ENCODE results near the gene COPS3. TPM values are rescaled to one million over a fixed set of nuclear protein-coding genes. Genes with fewer than 3 reads are reported as not detected.

COPS3 gene
- total and polyA plus RNA-seq, 9 of the 15 experiments (the other 6 are each of a cell fraction or from before 2014, with no cell fraction given) = 92.4 to 295 (median 167) TPM

DNA sequence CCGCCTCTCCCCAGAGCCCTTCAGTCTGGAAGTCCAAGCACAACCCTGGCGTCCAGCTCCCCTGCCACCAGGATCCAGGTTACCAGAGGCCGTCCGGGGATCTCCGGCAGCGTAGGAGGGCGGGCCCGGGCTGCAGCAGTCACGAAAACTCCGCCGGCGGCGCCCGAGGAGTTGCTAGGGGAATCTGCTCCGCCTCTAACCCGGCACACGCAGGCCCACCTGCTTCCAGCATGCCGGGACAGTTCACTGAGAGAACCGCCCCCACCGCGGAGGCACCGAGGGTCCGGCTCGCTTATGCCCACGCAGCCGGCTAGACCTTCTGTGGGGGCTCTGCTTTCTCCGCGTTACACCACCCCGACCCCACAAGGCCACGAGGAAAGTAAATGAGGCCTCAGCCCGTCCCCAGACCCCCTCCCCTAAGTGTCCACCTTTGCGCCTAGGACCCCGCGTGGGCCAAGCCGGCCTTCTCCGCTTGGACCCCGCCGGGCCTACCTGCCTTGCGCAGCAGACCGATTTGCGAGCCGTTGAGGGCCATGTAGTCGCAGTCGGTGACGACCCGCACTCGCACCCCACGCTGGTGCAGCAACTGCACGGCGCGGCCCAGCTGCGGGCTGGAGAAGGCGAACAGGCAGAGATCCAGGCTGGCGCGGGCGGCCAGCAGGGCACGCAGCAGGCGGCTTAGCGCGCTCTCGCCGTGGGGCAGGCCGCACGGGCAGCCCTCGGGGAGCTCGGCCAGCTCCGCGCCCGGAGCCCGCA is 75.5 kb downstream of the COPS3 start (continued):
- TF ChIP-seq KDM2B (CRISPR knock-in tag; IDR thresholded peaks at IDR 0.05) = no peak
- TF ChIP-seq, protein P1, sequence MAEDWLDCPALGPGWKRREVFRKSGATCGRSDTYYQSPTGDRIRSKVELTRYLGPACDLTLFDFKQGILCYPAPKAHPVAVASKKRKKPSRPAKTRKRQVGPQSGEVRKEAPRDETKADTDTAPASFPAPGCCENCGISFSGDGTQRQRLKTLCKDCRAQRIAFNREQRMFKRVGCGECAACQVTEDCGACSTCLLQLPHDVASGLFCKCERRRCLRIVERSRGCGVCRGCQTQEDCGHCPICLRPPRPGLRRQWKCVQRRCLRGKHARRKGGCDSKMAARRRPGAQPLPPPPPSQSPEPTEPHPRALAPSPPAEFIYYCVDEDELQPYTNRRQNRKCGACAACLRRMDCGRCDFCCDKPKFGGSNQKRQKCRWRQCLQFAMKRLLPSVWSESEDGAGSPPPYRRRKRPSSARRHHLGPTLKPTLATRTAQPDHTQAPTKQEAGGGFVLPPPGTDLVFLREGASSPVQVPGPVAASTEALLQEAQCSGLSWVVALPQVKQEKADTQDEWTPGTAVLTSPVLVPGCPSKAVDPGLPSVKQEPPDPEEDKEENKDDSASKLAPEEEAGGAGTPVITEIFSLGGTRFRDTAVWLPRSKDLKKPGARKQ (CRISPR knock-in tag; IDR thresholded peaks at IDR 0.05) = no peak
- TF ChIP-seq ZNF282 (CRISPR knock-in tag; IDR thresholded peaks at IDR 0.05) = no peak
- TF ChIP-seq, protein P2, sequence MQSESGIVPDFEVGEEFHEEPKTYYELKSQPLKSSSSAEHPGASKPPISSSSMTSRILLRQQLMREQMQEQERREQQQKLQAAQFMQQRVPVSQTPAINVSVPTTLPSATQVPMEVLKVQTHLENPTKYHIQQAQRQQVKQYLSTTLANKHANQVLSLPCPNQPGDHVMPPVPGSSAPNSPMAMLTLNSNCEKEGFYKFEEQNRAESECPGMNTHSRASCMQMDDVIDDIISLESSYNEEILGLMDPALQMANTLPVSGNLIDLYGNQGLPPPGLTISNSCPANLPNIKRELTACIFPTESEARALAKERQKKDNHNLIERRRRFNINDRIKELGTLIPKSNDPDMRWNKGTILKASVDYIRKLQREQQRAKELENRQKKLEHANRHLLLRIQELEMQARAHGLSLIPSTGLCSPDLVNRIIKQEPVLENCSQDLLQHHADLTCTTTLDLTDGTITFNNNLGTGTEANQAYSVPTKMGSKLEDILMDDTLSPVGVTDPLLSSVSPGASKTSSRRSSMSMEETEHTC (IDR thresholded peaks at IDR 0.05) = no peak
- TF ChIP-seq, protein P3, sequence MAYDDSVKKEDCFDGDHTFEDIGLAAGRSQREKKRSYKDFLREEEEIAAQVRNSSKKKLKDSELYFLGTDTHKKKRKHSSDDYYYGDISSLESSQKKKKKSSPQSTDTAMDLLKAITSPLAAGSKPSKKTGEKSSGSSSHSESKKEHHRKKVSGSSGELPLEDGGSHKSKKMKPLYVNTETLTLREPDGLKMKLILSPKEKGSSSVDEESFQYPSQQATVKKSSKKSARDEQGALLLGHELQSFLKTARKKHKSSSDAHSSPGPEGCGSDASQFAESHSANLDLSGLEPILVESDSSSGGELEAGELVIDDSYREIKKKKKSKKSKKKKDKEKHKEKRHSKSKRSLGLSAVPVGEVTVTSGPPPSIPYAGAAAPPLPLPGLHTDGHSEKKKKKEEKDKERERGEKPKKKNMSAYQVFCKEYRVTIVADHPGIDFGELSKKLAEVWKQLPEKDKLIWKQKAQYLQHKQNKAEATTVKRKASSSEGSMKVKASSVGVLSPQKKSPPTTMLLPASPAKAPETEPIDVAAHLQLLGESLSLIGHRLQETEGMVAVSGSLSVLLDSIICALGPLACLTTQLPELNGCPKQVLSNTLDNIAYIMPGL (CRISPR knock-in tag; IDR thresholded peaks at IDR 0.05) = no peak
- no peak; the same call in 1 of the 2 replicates for TF ChIP-seq RBFOX2 (IDR thresholded peaks at IDR 0.05; ENCODE audit: low read depth, low read length)
- TF ChIP-seq SRSF9 (IDR thresholded peaks at IDR 0.05; ENCODE audit: borderline replicate concordance, low read depth, low read length) = no peak
- no peak for TF ChIP-seq FOS (IDR thresholded peaks at IDR 0.05; ENCODE audit: extremely low read depth, insufficient read length)
- TF ChIP-seq STAT5A (IDR thresholded peaks at IDR 0.05; ENCODE audit: borderline replicate concordance, low read length) = no peak
- no peak for TF ChIP-seq HCFC1 (IDR thresholded peaks at IDR 0.05; ENCODE audit: low read depth, low read length)
- no peak for TF ChIP-seq POLR2AphosphoS2 (IDR thresholded peaks at IDR 0.05; ENCODE audit: low read length)
- no peak for TF ChIP-seq LCOR (CRISPR knock-in tag; IDR thresholded peaks at IDR 0.05)
- TF ChIP-seq ZNF12 (CRISPR knock-in tag; IDR thresholded peaks at IDR 0.05) = no peak
- no peak for TF ChIP-seq ZNF586 (CRISPR knock-in tag; conservative IDR thresholded peaks at IDR 0.05)
- TF ChIP-seq ZFX (CRISPR knock-in tag; IDR thresholded peaks at IDR 0.05) = peak; percentile 70
- TF ChIP-seq ZNF217 (CRISPR knock-in tag; IDR thresholded peaks at IDR 0.05) = no peak
- TF ChIP-seq NFE2L1 (tag; IDR thresholded peaks at IDR 0.05; ENCODE audit: borderline replicate concordance, low read depth) = no peak
- TF ChIP-seq, protein P4, sequence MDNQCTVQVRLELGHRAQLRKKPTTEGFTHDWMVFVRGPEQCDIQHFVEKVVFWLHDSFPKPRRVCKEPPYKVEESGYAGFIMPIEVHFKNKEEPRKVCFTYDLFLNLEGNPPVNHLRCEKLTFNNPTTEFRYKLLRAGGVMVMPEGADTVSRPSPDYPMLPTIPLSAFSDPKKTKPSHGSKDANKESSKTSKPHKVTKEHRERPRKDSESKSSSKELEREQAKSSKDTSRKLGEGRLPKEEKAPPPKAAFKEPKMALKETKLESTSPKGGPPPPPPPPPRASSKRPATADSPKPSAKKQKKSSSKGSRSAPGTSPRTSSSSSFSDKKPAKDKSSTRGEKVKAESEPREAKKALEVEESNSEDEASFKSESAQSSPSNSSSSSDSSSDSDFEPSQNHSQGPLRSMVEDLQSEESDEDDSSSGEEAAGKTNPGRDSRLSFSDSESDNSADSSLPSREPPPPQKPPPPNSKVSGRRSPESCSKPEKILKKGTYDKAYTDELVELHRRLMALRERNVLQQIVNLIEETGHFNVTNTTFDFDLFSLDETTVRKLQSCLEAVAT (IDR thresholded peaks at IDR 0.05) = no peak
- TF ChIP-seq RBBP5 (IDR thresholded peaks at IDR 0.05; ENCODE audit: borderline replicate concordance, insufficient read depth, low read length, poor library complexity, severe bottlenecking) = peak; percentile 69
- no peak for TF ChIP-seq NFIC (IDR thresholded peaks at IDR 0.05)
- TF ChIP-seq, protein P5, sequence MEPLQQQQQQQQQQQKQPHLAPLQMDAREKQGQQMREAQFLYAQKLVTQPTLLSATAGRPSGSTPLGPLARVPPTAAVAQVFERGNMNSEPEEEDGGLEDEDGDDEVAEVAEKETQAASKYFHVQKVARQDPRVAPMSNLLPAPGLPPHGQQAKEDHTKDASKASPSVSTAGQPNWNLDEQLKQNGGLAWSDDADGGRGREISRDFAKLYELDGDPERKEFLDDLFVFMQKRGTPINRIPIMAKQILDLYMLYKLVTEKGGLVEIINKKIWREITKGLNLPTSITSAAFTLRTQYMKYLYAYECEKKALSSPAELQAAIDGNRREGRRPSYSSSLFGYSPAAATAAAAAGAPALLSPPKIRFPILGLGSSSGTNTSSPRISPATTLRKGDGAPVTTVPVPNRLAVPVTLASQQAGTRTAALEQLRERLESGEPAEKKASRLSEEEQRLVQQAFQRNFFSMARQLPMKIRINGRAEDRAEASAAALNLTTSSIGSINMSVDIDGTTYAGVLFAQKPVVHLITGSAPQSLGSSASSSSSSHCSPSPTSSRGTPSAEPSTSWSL (CRISPR knock-in tag; IDR thresholded peaks at IDR 0.05; ENCODE audit: borderline replicate concordance) = no peak

Data from K562 (cell line).